GM12878 (cell line): ENCODE measurements around the gene MAGEE1. TPM values are rescaled to one million over a fixed set of nuclear protein-coding genes. Genes with fewer than 3 reads are reported as not detected.

Source experiments
- ATAC-seq: fragments of 200-7000 bp; cut with Tn5 transposase; 3 replicates; pipeline ENCODE4 v1.9.1; 2020; ENCODE audit warnings: mild to moderate bottlenecking, moderate library complexity
- BruUV-seq: library from RNA; stranded (reverse); fragments of 400-500 nt; replicated peaks from 2 replicates; lab custom pipeline; 2021; lab: Mats Ljungman, UMichigan
- CTCF ChIA-PET: fragments of 300-600 bp; sonication (Branson Sonifier 250); formaldehyde crosslinking; extraction: SDS; loops from one replicate; lab custom pipeline; 2021; ENCODE audit warnings: inconsistent platforms; lab: Yijun Ruan, JAX
- POLR2A ChIA-PET: fragments of 350-600 bp; formaldehyde crosslinking; extraction: SDS; loops from one replicate; lab custom pipeline; 2021; ENCODE audit warnings: inconsistent platforms; lab: Charles Lee
- RAD21 ChIA-PET: fragments of 300-600 bp; sonication (Branson Sonifier 250); formaldehyde crosslinking; loops from one replicate; lab custom pipeline; 2023; ENCODE audit warnings: antibody characterized with exemption; ENCODE audit not compliant: unreplicated experiment; lab: Charles Lee
- SMC1A ChIA-PET: fragments of 300-600 bp; sonication (Branson Sonifier 250); formaldehyde crosslinking; loops from one replicate; lab custom pipeline; 2023; ENCODE audit not compliant: unreplicated experiment, uncharacterized antibody; lab: Charles Lee
- DNase-seq: peaks from one replicate; pipeline ENCODE4 v3.0.0-alpha.2; 2011; ENCODE audit warnings: low read depth, low spot score
- FAIRE-seq: peaks from 3 replicates; lab custom pipeline; 2011; peaks lifted over from hg19 to GRCh38; lab: Jason Lieb, UNC
- H2AFZ ChIP-seq: 2 replicates; pipeline ENCODE4 v1.6.0; 2011; ENCODE audit warnings: low read depth, low read length, control low read depth; ENCODE audit not compliant: control insufficient read depth
- H3K27ac ChIP-seq: 2 replicates; pipeline ENCODE4 v1.5.1; 2011; ENCODE audit warnings: control low read depth; ENCODE audit not compliant: control insufficient read depth, insufficient read depth
- H3K27me3 ChIP-seq, 2 experiments: replicated peaks in 1 of 2; 2 replicates each; pipeline versions ENCODE4 v1.6.0 to v1.6.1; 2011; ENCODE audit warnings: low read length in 1 of 2; ENCODE audit not compliant: control insufficient read depth in 2 of 2, insufficient read depth in 2 of 2
- H3K36me3 ChIP-seq, 2 experiments: 2 replicates each; pipeline ENCODE4 v1.5.1; 2011; ENCODE audit warnings: low read length in 1 of 2; ENCODE audit not compliant: control insufficient read depth in 2 of 2, insufficient read depth in 2 of 2
- H3K4me1 ChIP-seq: 2 replicates; pipeline ENCODE4 v1.6.1; 2011; ENCODE audit warnings: mild to moderate bottlenecking, low read length, moderate library complexity, mixed read lengths; ENCODE audit not compliant: control insufficient read depth, insufficient read depth
- H3K4me2 ChIP-seq: 2 replicates; pipeline ENCODE4 v1.6.0; 2011; ENCODE audit warnings: control low read depth; ENCODE audit not compliant: control insufficient read depth, insufficient read depth
- H3K4me3 ChIP-seq: fragments of 200-600 bp; sonication (generic); 2 replicates; pipeline ENCODE4 v1.5.1; 2016
- H3K79me2 ChIP-seq: 2 replicates; pipeline ENCODE4 v1.6.0; 2011; ENCODE audit warnings: low read length; ENCODE audit not compliant: control insufficient read depth, insufficient read depth
- H3K9ac ChIP-seq: 2 replicates; pipeline ENCODE4 v1.8.0; 2011; ENCODE audit warnings: low read length, control low read depth, mixed read lengths; ENCODE audit not compliant: control insufficient read depth, insufficient read depth
- H3K9me3 ChIP-seq: replicated peaks from 3 replicates; pipeline ENCODE4 v1.5.1; 2011; ENCODE audit warnings: mild to moderate bottlenecking, low read length; ENCODE audit not compliant: control insufficient read depth, insufficient read depth
- H4K20me1 ChIP-seq: 2 replicates; pipeline ENCODE4 v1.6.0; 2011; ENCODE audit not compliant: control insufficient read depth, insufficient read depth
- ATF7 ChIP-seq: fragments of 450-650 bp; IDR thresholded peaks from 2 replicates; pipeline ENCODE4 v1.6.1; 2016; ENCODE audit warnings: low read depth, mild to moderate bottlenecking
- CREB1 ChIP-seq: IDR thresholded peaks from 2 replicates; pipeline ENCODE4 v1.6.1; 2012; ENCODE audit warnings: low read depth, mild to moderate bottlenecking, inconsistent platforms
- EED ChIP-seq: sonication (generic); IDR thresholded peaks from 2 replicates; pipeline ENCODE4 v1.6.1; 2016; ENCODE audit warnings: antibody characterized with exemption, low read depth
- FOXK2 ChIP-seq: fragments of 450-650 bp; IDR thresholded peaks from 2 replicates; pipeline ENCODE4 v1.6.1; 2017; ENCODE audit warnings: mild to moderate bottlenecking, moderate library complexity
- YBX1 ChIP-seq: fragments of 450-650 bp; IDR thresholded peaks from 2 replicates; pipeline ENCODE4 v1.6.1; 2016; ENCODE audit warnings: antibody characterized with exemption
- ZBTB33 ChIP-seq: fragments of 450-650 bp; IDR thresholded peaks from 2 replicates; pipeline ENCODE4 v1.6.1; 2017; ENCODE audit warnings: mild to moderate bottlenecking
- ZNF24 ChIP-seq: fragments of 450-650 bp; IDR thresholded peaks from 2 replicates; pipeline ENCODE4 v1.6.1; 2017; ENCODE audit warnings: antibody characterized with exemption, mild to moderate bottlenecking
- WGBS: methylation state at CpG from one replicate; pipeline ENCODE4 v1.1.6; 2016; ENCODE audit warnings: low lambda C conversion rate; ENCODE audit not compliant: insufficient replicate concordance, insufficient coverage; ENCODE audit errors: missing lambda C conversion rate; 5-methylcytosine and 5-hydroxymethylcytosine counted together
- in situ Hi-C: fragments of 300-500 bp; cut with MboI; formaldehyde crosslinking; loops from 9 replicates; pipeline ENCODE4 v1.14.3; 2018; ENCODE audit warnings: mixed read lengths
- intact Hi-C: fragments of 100-400 bp; cut with micrococcal nuclease; formaldehyde crosslinking; loops from one replicate; pipeline ENCODE4 v1.14.2; 2022; ENCODE audit not compliant: unreplicated experiment
- polyA plus RNA-seq, 11 experiments: library from polyadenylated mRNA; depleted of rRNA in 4 of 11; unstranded in 6 of 11; stranded (reverse) in 5 of 11; fragments of >200 nt; fragmentation: Nextera tagmentation in 4 of 11; fragmentation: Illumina TruSeq in 1 of 11; extraction: Ambion mirVana in 4 of 11; extraction: Trizol in 1 of 11; gene quantifications; 1 replicate in 1 of 11; 2 replicates in 10 of 11; pipeline versions ENCODE4 v1.2.1 to v1.2.3, GENCODE V29; 2011 to 2016; ENCODE audit warnings: inconsistent platforms in 2 of 11, missing spikeins in 2 of 11, low read depth in 1 of 11
- total RNA-seq, 4 experiments: library from RNA; depleted of rRNA in 3 of 4; stranded (reverse); fragments of >200 nt in 3 of 4; fragmentation: Illumina TruSeq in 1 of 4; extraction: Trizol in 1 of 4; gene quantifications; 2 replicates each; pipeline versions ENCODE4 v1.2.1 to v1.2.3, GENCODE V29; 2013 to 2021
- TF ChIP-seq, protein P1 (sequence below): fragments of 150-350 bp; IDR thresholded peaks from 2 replicates; pipeline ENCODE4 v1.6.1; 2016; ENCODE audit warnings: low read depth, low read length

The MAGEE1 gene
- total and polyA plus RNA-seq, 10 of the 15 experiments (the other 5 are each of a cell fraction or from before 2014, with no cell fraction given) = 0.07 to 4.8 (median 1.0) TPM

DNA sequence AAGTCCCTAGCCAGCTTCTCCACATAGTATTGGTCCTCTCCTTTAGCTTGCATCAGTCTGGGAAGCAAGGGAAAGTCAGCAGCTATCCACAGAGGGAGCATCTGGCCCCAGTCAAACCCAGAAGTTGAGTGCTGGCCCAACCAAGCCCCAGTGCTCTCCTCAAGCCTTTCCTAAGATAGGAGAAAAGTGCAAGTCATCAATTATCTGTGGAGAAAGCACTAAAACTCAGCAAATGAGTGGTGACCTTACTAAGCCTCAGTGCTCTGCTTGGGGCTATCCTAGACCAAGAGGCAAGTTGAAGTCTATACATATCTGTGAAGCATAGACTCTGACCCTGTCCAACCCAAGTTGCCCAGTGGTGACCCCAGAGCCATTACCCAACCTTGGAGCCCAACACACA, 28.5 kb upstream of the MAGEE1 start:
- Histone ChIP-seq H3K4me3 (no peak overlapping the region), H2AFZ (no peak overlapping the region)
- in situ Hi-C loops = no loop called here
- POLR2A ChIA-PET = no interaction called here
- CTCF ChIA-PET = no interaction called here
- SMC1A ChIA-PET = no interaction called here
- no peak for TF ChIP-seq FOXK2
- TF ChIP-seq, all 136 proteins: peak for 0
- Histone ChIP-seq H3K27me3 (no peaks in the 10 kb centered on the region), H4K20me1 (no peaks in the 10 kb centered on the region), H3K9ac (no peak overlapping the region), H3K36me3 (no peaks in the 10 kb centered on the region), H3K79me2 (no peaks in the 10 kb centered on the region), H3K4me2 (no peak overlapping the region), H3K4me1 (no peaks in the 10 kb centered on the region), H3K9me3 (no peaks in the 10 kb centered on the region), H3K27ac (no peak overlapping the region)
- ATAC-seq (no peak), FAIRE-seq (no peak), DNase-seq (no peak)
- BruUV-seq = no TSS peak
- RAD21 ChIA-PET = no interaction called here
- intact Hi-C loops = no loop called here

- no peak for DNase-seq
- H3K4me3 ChIP-seq = no peak overlapping the region
- intact Hi-C loops (no loop called here), in situ Hi-C loops (no loop called here)
- no TSS peak for BruUV-seq
- H3K27ac ChIP-seq = no peak overlapping the region
- no peak overlapping the region for H3K9ac ChIP-seq
- H4K20me1 ChIP-seq = no peaks in the 10 kb centered on the region
- no peaks in the 10 kb centered on the region for H3K79me2 ChIP-seq
- CTCF ChIA-PET = no interaction called here
- POLR2A ChIA-PET = interaction anchor here (0.7 kb wide), 1 partner anchor 1642 kb away, joined by 6 read pairs; no protein-coding TSS in a partner anchor
- no peaks in the 10 kb centered on the region for H3K27me3 ChIP-seq
- no peak for ATAC-seq
- 0% methylated on average over 1 of the region's 2 CpGs for WGBS
- TF ChIP-seq, protein P1, sequence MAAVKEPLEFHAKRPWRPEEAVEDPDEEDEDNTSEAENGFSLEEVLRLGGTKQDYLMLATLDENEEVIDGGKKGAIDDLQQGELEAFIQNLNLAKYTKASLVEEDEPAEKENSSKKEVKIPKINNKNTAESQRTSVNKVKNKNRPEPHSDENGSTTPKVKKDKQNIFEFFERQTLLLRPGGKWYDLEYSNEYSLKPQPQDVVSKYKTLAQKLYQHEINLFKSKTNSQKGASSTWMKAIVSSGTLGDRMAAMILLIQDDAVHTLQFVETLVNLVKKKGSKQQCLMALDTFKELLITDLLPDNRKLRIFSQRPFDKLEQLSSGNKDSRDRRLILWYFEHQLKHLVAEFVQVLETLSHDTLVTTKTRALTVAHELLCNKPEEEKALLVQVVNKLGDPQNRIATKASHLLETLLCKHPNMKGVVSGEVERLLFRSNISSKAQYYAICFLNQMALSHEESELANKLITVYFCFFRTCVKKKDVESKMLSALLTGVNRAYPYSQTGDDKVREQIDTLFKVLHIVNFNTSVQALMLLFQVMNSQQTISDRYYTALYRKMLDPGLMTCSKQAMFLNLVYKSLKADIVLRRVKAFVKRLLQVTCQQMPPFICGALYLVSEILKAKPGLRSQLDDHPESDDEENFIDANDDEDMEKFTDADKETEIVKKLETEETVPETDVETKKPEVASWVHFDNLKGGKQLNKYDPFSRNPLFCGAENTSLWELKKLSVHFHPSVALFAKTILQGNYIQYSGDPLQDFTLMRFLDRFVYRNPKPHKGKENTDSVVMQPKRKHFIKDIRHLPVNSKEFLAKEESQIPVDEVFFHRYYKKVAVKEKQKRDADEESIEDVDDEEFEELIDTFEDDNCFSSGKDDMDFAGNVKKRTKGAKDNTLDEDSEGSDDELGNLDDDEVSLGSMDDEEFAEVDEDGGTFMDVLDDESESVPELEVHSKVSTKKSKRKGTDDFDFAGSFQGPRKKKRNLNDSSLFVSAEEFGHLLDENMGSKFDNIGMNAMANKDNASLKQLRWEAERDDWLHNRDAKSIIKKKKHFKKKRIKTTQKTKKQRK = no peak
- TF ChIP-seq ATF7 = no peak
- TF ChIP-seq ZBTB33 = no peak
- no peak for TF ChIP-seq CREB1
- no peak for TF ChIP-seq ZNF24
- no peak for TF ChIP-seq YBX1
- TF ChIP-seq EED = no peak
- H2AFZ ChIP-seq = no peak overlapping the region
- no peaks in the 10 kb centered on the region for H3K36me3 ChIP-seq
- RAD21 ChIA-PET = no interaction called here
- no peaks in the 10 kb centered on the region for H3K4me1 ChIP-seq
- no peak for FAIRE-seq
- no peak overlapping the region for H3K4me2 ChIP-seq
- SMC1A ChIA-PET = no interaction called here
- no peaks in the 10 kb centered on the region for H3K9me3 ChIP-seq
Measured at GRCh38 chrX:76407795-76408194, 19.7 kb upstream of the MAGEE1 start.
